Measurements from ENCODE around the gene VAV2.
A peak's percentile ranks its signal among the peaks of the same experiment; 100 is the strongest.

VAV2 gene

GRCh38 chr9:133870598-133871595 is 121.2 kb downstream of the VAV2 start:
- no peaks in the 10 kb centered on the region for H3K36me3 ChIP-seq (ENCODE audit: insufficient read depth, low read depth, low read length)
- H3K4me3 ChIP-seq (ENCODE audit: low read length): no peak overlapping the region
- H3K9ac ChIP-seq (ENCODE audit: low read depth, low read length): no peak overlapping the region
- H3K9me3 ChIP-seq (ENCODE audit: insufficient read depth, low read depth, low read length): peaks cover 2% of the 10 kb centered on the region; the same call in 1 of the 2 replicates
- H3K27me3 ChIP-seq (ENCODE audit: insufficient read depth, low read length): no peaks in the 10 kb centered on the region
- H3K27ac ChIP-seq (ENCODE audit: low read length): no peak overlapping the region
- no peaks in the 10 kb centered on the region for H3K4me1 ChIP-seq (ENCODE audit: insufficient read depth, low read length)

- Histone ChIP-seq H3K27me3 (ENCODE audit: insufficient read depth, low read length) (no peaks in the 10 kb centered on the region), H3K9ac (ENCODE audit: low read depth, low read length) (no peak overlapping the region), H3K36me3 (ENCODE audit: insufficient read depth, low read depth, low read length) (no peaks in the 10 kb centered on the region), H3K9me3 (ENCODE audit: insufficient read depth, low read depth, low read length) (peaks cover 10% of the 10 kb centered on the region), H3K4me1 (ENCODE audit: insufficient read depth, low read length) (no peaks in the 10 kb centered on the region), H3K4me3 (ENCODE audit: low read length) (no peak overlapping the region), H3K27ac (ENCODE audit: low read length) (no peak overlapping the region)
Observed at GRCh38 chr9:133869674-133870405, 122.3 kb downstream of the VAV2 start.

- Histone ChIP-seq H3K9me3 (ENCODE audit: insufficient read depth, low read depth, low read length) (peaks cover 10% of the 10 kb centered on the region), H3K4me3 (ENCODE audit: low read length) (no peak overlapping the region), H3K27ac (ENCODE audit: low read length) (no peak overlapping the region), H3K4me1 (ENCODE audit: insufficient read depth, low read length) (no peaks in the 10 kb centered on the region), H3K27me3 (ENCODE audit: insufficient read depth, low read length) (no peaks in the 10 kb centered on the region), H3K36me3 (ENCODE audit: insufficient read depth, low read depth, low read length) (no peaks in the 10 kb centered on the region), H3K9ac (ENCODE audit: low read depth, low read length) (no peak overlapping the region)
Observed at GRCh38 chr9:133868203-133868602, 123.9 kb downstream of the VAV2 start.

- Histone ChIP-seq H3K9me3 (ENCODE audit: insufficient read depth, low read depth, low read length) (peaks cover 10% of the 10 kb centered on the region), H3K27me3 (ENCODE audit: insufficient read depth, low read length) (no peaks in the 10 kb centered on the region), H3K36me3 (ENCODE audit: insufficient read depth, low read depth, low read length) (no peaks in the 10 kb centered on the region), H3K27ac (ENCODE audit: low read length) (no peak overlapping the region), H3K9ac (ENCODE audit: low read depth, low read length) (no peak overlapping the region), H3K4me3 (ENCODE audit: low read length) (no peak overlapping the region), H3K4me1 (ENCODE audit: insufficient read depth, low read length) (no peaks in the 10 kb centered on the region; the same call in 1 of the 2 replicates)
Observed at GRCh38 chr9:133866946-133867345, 125.2 kb downstream of the VAV2 start.

GRCh38 chr9:133864011-133864410 is 128.1 kb downstream of the VAV2 start:
- Histone ChIP-seq H3K4me1 (ENCODE audit: insufficient read depth, low read length) (peaks cover 7% of the 10 kb centered on the region; the same call in 1 of the 2 replicates), H3K27me3 (ENCODE audit: insufficient read depth, low read length) (no peaks in the 10 kb centered on the region), H3K9me3 (ENCODE audit: insufficient read depth, low read depth, low read length) (peaks cover 10% of the 10 kb centered on the region), H3K4me3 (ENCODE audit: low read length) (no peak overlapping the region), H3K36me3 (ENCODE audit: insufficient read depth, low read depth, low read length) (no peaks in the 10 kb centered on the region), H3K9ac (ENCODE audit: low read depth, low read length) (no peak overlapping the region), H3K27ac (ENCODE audit: low read length) (no peak overlapping the region)

GRCh38 chr9:133863257-133863592 is 128.9 kb downstream of the VAV2 start:
- peaks cover 10% of the 10 kb centered on the region for H3K9me3 ChIP-seq (ENCODE audit: insufficient read depth, low read depth, low read length)
- H3K27me3 ChIP-seq (ENCODE audit: insufficient read depth, low read length): no peaks in the 10 kb centered on the region
- H3K4me1 ChIP-seq (ENCODE audit: insufficient read depth, low read length): peaks cover 7% of the 10 kb centered on the region; the same call in 1 of the 2 replicates
- H3K4me3 ChIP-seq (ENCODE audit: low read length): no peak overlapping the region
- no peak overlapping the region for H3K9ac ChIP-seq (ENCODE audit: low read depth, low read length)
- H3K36me3 ChIP-seq (ENCODE audit: insufficient read depth, low read depth, low read length): no peaks in the 10 kb centered on the region
- H3K27ac ChIP-seq (ENCODE audit: low read length): no peak overlapping the region

GRCh38 chr9:133862585-133863256 is 129.4 kb downstream of the VAV2 start:
- no peak overlapping the region for H3K27ac ChIP-seq (ENCODE audit: low read length)

GRCh38 chr9:133861692-133862091 is 130.4 kb downstream of the VAV2 start:
- Histone ChIP-seq H3K4me1 (ENCODE audit: insufficient read depth, low read length) (peaks cover 7% of the 10 kb centered on the region; the same call in 1 of the 2 replicates), H3K36me3 (ENCODE audit: insufficient read depth, low read depth, low read length) (no peaks in the 10 kb centered on the region), H3K27me3 (ENCODE audit: insufficient read depth, low read length) (no peaks in the 10 kb centered on the region), H3K4me3 (ENCODE audit: low read length) (no peak overlapping the region; the same call in 1 of the 2 replicates), H3K27ac (ENCODE audit: low read length) (no peak overlapping the region), H3K9ac (ENCODE audit: low read depth, low read length) (no peak overlapping the region), H3K9me3 (ENCODE audit: insufficient read depth, low read depth, low read length) (peaks cover 10% of the 10 kb centered on the region)

More at GRCh38 chr9:133862585-133863256, 129.4 kb downstream of the VAV2 start:
- no peak overlapping the region for H3K4me3 ChIP-seq (ENCODE audit: low read length)
- peaks cover 7% of the 10 kb centered on the region; the same call in 1 of the 2 replicates for H3K4me1 ChIP-seq (ENCODE audit: insufficient read depth, low read length)
- no peaks in the 10 kb centered on the region for H3K27me3 ChIP-seq (ENCODE audit: insufficient read depth, low read length)
- no peaks in the 10 kb centered on the region for H3K36me3 ChIP-seq (ENCODE audit: insufficient read depth, low read depth, low read length)
- peaks cover 10% of the 10 kb centered on the region for H3K9me3 ChIP-seq (ENCODE audit: insufficient read depth, low read depth, low read length)
- H3K9ac ChIP-seq (ENCODE audit: low read depth, low read length): no peak overlapping the region

- H3K9me3 ChIP-seq (ENCODE audit: insufficient read depth, low read depth, low read length): peaks cover 10% of the 10 kb centered on the region
- H3K4me1 ChIP-seq (ENCODE audit: insufficient read depth, low read length): peaks cover 7% of the 10 kb centered on the region; the same call in 1 of the 2 replicates
- H3K4me3 ChIP-seq (ENCODE audit: low read length): peak overlapping the region; percentile 41; the same call in 1 of the 2 replicates
- no peaks in the 10 kb centered on the region for H3K36me3 ChIP-seq (ENCODE audit: insufficient read depth, low read depth, low read length)
- H3K27ac ChIP-seq (ENCODE audit: low read length): no peak overlapping the region
- no peaks in the 10 kb centered on the region for H3K27me3 ChIP-seq (ENCODE audit: insufficient read depth, low read length)
- no peak overlapping the region; the same call in 1 of the 2 replicates for H3K9ac ChIP-seq (ENCODE audit: low read depth, low read length)
Observed at GRCh38 chr9:133861086-133861485, 131.0 kb downstream of the VAV2 start.

GRCh38 chr9:133858771-133859170 is 133.4 kb downstream of the VAV2 start:
- Histone ChIP-seq H3K9me3 (ENCODE audit: insufficient read depth, low read depth, low read length) (no peaks in the 10 kb centered on the region), H3K27ac (ENCODE audit: low read length) (no peak overlapping the region), H3K4me3 (ENCODE audit: low read length) (no peak overlapping the region), H3K27me3 (ENCODE audit: insufficient read depth, low read length) (no peaks in the 10 kb centered on the region), H3K36me3 (ENCODE audit: insufficient read depth, low read depth, low read length) (no peaks in the 10 kb centered on the region), H3K4me1 (ENCODE audit: insufficient read depth, low read length) (peaks cover 7% of the 10 kb centered on the region; the same call in 1 of the 2 replicates), H3K9ac (ENCODE audit: low read depth, low read length) (no peak overlapping the region)

GRCh38 chr9:133857639-133858038 is 134.5 kb downstream of the VAV2 start:
- Histone ChIP-seq H3K9ac (ENCODE audit: low read depth, low read length) (no peak overlapping the region; the same call in 1 of the 2 replicates), H3K9me3 (ENCODE audit: insufficient read depth, low read depth, low read length) (no peaks in the 10 kb centered on the region), H3K27ac (ENCODE audit: low read length) (no peak overlapping the region)

More at GRCh38 chr9:133857639-133858038, 134.5 kb downstream of the VAV2 start:
- Histone ChIP-seq H3K4me3 (ENCODE audit: low read length) (no peak overlapping the region), H3K36me3 (ENCODE audit: insufficient read depth, low read depth, low read length) (no peaks in the 10 kb centered on the region), H3K27me3 (ENCODE audit: insufficient read depth, low read length) (no peaks in the 10 kb centered on the region), H3K4me1 (ENCODE audit: insufficient read depth, low read length) (peaks cover 7% of the 10 kb centered on the region; the same call in 1 of the 2 replicates)
